ENCODE data around the gene C13orf42. TPM values are rescaled to one million over a fixed set of nuclear protein-coding genes. Genes with fewer than 3 reads are reported as not detected.

Gene C13orf42
- total and polyA plus RNA-seq, 10 of the 15 experiments (the other 5 are each of a cell fraction or from before 2014, with no cell fraction given): not detected

DNA sequence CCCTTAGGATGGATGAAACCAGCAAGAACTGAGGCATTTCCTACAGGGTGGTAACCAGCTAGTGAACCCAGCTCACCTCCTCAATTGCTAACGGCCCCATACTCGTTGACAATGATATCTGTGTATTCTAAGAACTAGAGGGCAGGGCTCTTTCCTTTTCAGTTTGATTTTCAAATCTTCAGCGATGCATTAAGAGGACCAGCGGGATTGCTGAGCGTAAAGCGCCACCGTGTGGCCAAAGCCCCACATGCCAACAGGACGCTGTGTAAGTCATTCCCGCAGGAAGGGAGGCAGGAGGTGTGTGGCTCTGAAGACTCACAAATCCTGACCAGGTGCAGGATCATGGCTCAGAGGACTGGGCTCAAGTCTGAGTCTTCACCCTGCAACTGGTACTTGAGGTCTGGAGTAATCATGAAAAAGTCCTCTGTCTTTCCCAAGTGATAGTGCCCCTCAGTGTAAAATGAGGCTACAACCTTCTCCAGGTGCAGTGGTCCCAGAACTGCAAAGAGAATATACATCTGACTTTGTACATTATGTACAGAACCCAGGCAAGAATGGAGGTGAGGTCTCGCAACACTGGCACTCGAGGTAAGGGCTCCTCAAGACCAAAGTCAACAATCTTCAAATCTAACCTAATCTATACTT, 40.9 kb downstream of the C13orf42 start:
- H3K27me3 ChIP-seq (replicated peaks in 1 of 2; ENCODE audit: control insufficient read depth in 2 of 2, insufficient read depth in 2 of 2, low read length in 1 of 2): no peaks in the 10 kb centered on the region; a peak in 2 of 4 replicates
- H3K4me1 ChIP-seq (ENCODE audit: control insufficient read depth, insufficient read depth, low read length): no peaks in the 10 kb centered on the region
- no peak overlapping the region for H3K27ac ChIP-seq (ENCODE audit: control insufficient read depth, insufficient read depth)
- H3K36me3 ChIP-seq (ENCODE audit: control insufficient read depth in 2 of 2, insufficient read depth in 2 of 2, low read length in 1 of 2): no peaks in the 10 kb centered on the region
- H3K79me2 ChIP-seq (ENCODE audit: control insufficient read depth, insufficient read depth, low read length): no peaks in the 10 kb centered on the region
- DNase-seq (ENCODE audit: low read depth, low spot score): peak; percentile 30
- BruUV-seq (replicated peaks): no TSS peak
- in situ Hi-C loops (cut with MboI): loop anchor here (5.0 to 25.0 kb wide), 2 partner anchors 1093 to 1408 kb away; no protein-coding TSS in a partner anchor
- no peak overlapping the region for H3K9ac ChIP-seq (ENCODE audit: control insufficient read depth, insufficient read depth, low read length)
- FAIRE-seq: peak; percentile 95
- H3K9me3 ChIP-seq (replicated peaks; ENCODE audit: control insufficient read depth, insufficient read depth, low read length): no peaks in the 10 kb centered on the region
- H4K20me1 ChIP-seq (ENCODE audit: control insufficient read depth, insufficient read depth): no peaks in the 10 kb centered on the region
- WGBS (ENCODE audit: insufficient coverage, insufficient replicate concordance, low lambda C conversion rate, missing lambda C conversion rate): 0% methylated on average over 11 of the region's 11 CpGs
- ATAC-seq: peak; percentile 95
- ChIA-PET CTCF (interaction anchor here (0.6 to 3.8 kb wide), 21 partner anchors 11 to 1401 kb away, joined by 3 to 28 read pairs (median 5); partner anchors contain the start of gene TRIM13), POLR2A (no interaction called here), SMC1A (ENCODE audit: uncharacterized antibody, unreplicated experiment) (interaction anchor here (1.1 to 3.8 kb wide), 10 partner anchors 13 to 1094 kb away, joined by 4 to 29 read pairs (median 5); no protein-coding TSS in a partner anchor), RAD21 (ENCODE audit: unreplicated experiment) (interaction anchor here (1.0 to 2.5 kb wide), 9 partner anchors 27 to 1093 kb away, joined by 3 to 14 read pairs (median 4); no protein-coding TSS in a partner anchor)
- H2AFZ ChIP-seq (ENCODE audit: control insufficient read depth, low read depth, low read length): peak overlapping the region; percentile 35
- intact Hi-C loops (cut with micrococcal nuclease; ENCODE audit: unreplicated experiment): loop anchor here (1.0 to 10.0 kb wide), 5 partner anchors 157 to 1401 kb away; no protein-coding TSS in a partner anchor
- no peak overlapping the region for H3K4me3 ChIP-seq
- H3K4me2 ChIP-seq (ENCODE audit: control insufficient read depth, insufficient read depth): 0 out of 2 replicates have a peak overlapping the region, but pooled peaks have one; percentile 11
- TF ChIP-seq CTCF (IDR thresholded peaks at IDR 0.05 in 2 of 3, conservative IDR thresholded peaks at IDR 0.05 in 1 of 3; ENCODE audit: control insufficient read depth in 2 of 3, extremely low read depth in 1 of 3, insufficient read depth in 1 of 3, low read depth in 3 of 3, low read length in 3 of 3) (peak; percentile 92 to 97 (median 96); a peak in 5 of 6 replicates), SMARCA5 (IDR thresholded peaks at IDR 0.05) (0 out of 2 replicates have a peak, but pooled peaks have one; percentile 37), RAD21 (IDR thresholded peaks at IDR 0.05; ENCODE audit: insufficient read depth, low read depth, low read length) (peak; percentile 97), TCF12 (IDR thresholded peaks at IDR 0.05; ENCODE audit: low read depth, low read length) (no peak), NFYA (IDR thresholded peaks at IDR 0.05; ENCODE audit: borderline replicate concordance, low read depth, low read length) (no peak), CREM (IDR thresholded peaks at IDR 0.05; ENCODE audit: low read depth) (0 out of 2 replicates have a peak, but pooled peaks have one; percentile 18), SMC3 (IDR thresholded peaks at IDR 0.05; ENCODE audit: borderline replicate concordance, low read length) (peak; percentile 88), BRCA1 (IDR thresholded peaks at IDR 0.05; ENCODE audit: low read depth, low read length) (no peak), ZBTB11 (CRISPR knock-in tag; IDR thresholded peaks at IDR 0.05) (no peak), PAX5 (IDR thresholded peaks at IDR 0.05; ENCODE audit: borderline replicate concordance, low read depth, low read length) (0 out of 2 replicates have a peak, but pooled peaks have one; percentile 29), LARP7 (IDR thresholded peaks at IDR 0.05) (0 out of 2 replicates have a peak, but pooled peaks have one; percentile 0), FOXM1 (IDR thresholded peaks at IDR 0.05; ENCODE audit: low read depth, low read length) (0 out of 2 replicates have a peak, but pooled peaks have one; percentile 54), POU2F2 (IDR thresholded peaks at IDR 0.05; ENCODE audit: borderline replicate concordance, low read depth, low read length) (0 out of 3 replicates have a peak, but pooled peaks have one; percentile 53), YY1 (IDR thresholded peaks at IDR 0.05; ENCODE audit: low read depth, low read length) (peak; percentile 72), CBX5 (IDR thresholded peaks at IDR 0.05; ENCODE audit: low read depth) (no peak)

Data from GM12878 (cell line).